ENCODE measurements around the gene PRPF40A. TPM values are rescaled to one million over a fixed set of nuclear protein-coding genes. Genes with fewer than 3 reads are reported as not detected.

Gene PRPF40A
- total and polyA plus RNA-seq, 2 experiments from 2014 or later, result 254 to 261 TPM

DNA sequence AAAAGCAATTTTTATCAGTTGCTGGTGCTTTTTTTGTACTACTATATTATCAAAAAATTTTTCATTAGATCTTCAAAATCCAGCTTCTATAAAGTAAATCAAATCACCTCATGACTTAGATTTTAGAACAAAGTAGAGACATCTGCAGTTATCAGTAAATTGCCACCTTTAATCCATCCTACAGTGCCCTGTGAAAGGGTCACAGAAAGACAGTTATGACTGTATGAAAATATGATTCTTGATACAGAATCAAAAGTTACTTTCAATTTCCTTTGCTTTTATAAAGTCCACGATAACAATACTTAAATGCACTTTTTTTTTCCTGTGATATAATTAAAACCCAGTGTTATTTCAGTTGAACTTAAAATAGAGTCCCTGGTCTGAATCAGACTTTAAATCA lies 61.4 kb downstream of the PRPF40A start:
- H3K27me3 ChIP-seq (ENCODE audit: insufficient read depth), result no peaks in the 10 kb centered on the region
- TF ChIP-seq, protein P1, sequence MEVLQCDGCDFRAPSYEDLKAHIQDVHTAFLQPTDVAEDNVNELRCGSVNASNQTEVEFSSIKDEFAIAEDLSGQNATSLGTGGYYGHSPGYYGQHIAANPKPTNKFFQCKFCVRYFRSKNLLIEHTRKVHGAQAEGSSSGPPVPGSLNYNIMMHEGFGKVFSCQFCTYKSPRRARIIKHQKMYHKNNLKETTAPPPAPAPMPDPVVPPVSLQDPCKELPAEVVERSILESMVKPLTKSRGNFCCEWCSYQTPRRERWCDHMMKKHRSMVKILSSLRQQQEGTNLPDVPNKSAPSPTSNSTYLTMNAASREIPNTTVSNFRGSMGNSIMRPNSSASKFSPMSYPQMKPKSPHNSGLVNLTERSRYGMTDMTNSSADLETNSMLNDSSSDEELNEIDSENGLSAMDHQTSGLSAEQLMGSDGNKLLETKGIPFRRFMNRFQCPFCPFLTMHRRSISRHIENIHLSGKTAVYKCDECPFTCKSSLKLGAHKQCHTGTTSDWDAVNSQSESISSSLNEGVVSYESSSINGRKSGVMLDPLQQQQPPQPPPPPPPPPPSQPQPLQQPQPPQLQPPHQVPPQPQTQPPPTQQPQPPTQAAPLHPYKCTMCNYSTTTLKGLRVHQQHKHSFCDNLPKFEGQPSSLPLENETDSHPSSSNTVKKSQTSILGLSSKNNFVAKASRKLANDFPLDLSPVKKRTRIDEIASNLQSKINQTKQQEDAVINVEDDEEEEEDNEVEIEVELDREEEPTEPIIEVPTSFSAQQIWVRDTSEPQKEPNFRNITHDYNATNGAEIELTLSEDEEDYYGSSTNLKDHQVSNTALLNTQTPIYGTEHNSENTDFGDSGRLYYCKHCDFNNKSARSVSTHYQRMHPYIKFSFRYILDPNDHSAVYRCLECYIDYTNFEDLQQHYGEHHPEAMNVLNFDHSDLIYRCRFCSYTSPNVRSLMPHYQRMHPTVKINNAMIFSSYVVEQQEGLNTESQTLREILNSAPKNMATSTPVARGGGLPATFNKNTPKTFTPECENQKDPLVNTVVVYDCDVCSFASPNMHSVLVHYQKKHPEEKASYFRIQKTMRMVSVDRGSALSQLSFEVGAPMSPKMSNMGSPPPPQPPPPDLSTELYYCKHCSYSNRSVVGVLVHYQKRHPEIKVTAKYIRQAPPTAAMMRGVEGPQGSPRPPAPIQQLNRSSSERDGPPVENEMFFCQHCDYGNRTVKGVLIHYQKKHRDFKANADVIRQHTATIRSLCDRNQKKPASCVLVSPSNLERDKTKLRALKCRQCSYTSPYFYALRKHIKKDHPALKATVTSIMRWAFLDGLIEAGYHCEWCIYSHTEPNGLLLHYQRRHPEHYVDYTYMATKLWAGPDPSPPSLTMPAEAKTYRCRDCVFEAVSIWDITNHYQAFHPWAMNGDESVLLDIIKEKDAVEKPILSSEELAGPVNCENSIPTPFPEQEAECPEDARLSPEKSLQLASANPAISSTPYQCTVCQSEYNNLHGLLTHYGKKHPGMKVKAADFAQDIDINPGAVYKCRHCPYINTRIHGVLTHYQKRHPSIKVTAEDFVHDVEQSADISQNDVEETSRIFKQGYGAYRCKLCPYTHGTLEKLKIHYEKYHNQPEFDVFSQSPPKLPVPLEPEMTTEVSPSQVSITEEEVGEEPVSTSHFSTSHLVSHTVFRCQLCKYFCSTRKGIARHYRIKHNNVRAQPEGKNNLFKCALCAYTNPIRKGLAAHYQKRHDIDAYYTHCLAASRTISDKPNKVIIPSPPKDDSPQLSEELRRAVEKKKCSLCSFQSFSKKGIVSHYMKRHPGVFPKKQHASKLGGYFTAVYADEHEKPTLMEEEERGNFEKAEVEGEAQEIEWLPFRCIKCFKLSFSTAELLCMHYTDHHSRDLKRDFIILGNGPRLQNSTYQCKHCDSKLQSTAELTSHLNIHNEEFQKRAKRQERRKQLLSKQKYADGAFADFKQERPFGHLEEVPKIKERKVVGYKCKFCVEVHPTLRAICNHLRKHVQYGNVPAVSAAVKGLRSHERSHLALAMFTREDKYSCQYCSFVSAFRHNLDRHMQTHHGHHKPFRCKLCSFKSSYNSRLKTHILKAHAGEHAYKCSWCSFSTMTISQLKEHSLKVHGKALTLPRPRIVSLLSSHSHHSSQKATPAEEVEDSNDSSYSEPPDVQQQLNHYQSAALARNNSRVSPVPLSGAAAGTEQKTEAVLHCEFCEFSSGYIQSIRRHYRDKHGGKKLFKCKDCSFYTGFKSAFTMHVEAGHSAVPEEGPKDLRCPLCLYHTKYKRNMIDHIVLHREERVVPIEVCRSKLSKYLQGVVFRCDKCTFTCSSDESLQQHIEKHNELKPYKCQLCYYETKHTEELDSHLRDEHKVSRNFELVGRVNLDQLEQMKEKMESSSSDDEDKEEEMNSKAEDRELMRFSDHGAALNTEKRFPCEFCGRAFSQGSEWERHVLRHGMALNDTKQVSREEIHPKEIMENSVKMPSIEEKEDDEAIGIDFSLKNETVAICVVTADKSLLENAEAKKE (CRISPR knock-in tag; IDR thresholded peaks at IDR 0.05), result no peak
- TF ChIP-seq CREB1 (CRISPR knock-in tag; IDR thresholded peaks at IDR 0.05; ENCODE audit: low read depth) (no peak), ETS1 (IDR thresholded peaks at IDR 0.05) (no peak), ZNF114 (CRISPR knock-in tag; IDR thresholded peaks at IDR 0.05) (no peak), JUNB (IDR thresholded peaks at IDR 0.05; ENCODE audit: unreplicated experiment) (no peak), EZH2 (IDR thresholded peaks at IDR 0.05; ENCODE audit: low read depth, unreplicated experiment) (no peak), POLR2AphosphoS5 (IDR thresholded peaks at IDR 0.05; ENCODE audit: low read depth) (no peak), STAT1 (IDR thresholded peaks at IDR 0.05; ENCODE audit: unreplicated experiment) (no peak), EZH2phosphoT487 (IDR thresholded peaks at IDR 0.05; ENCODE audit: unreplicated experiment) (no peak), NANOG (IDR thresholded peaks at IDR 0.05; ENCODE audit: borderline replicate concordance) (no peak), ZNF331 (CRISPR knock-in tag; IDR thresholded peaks at IDR 0.05; ENCODE audit: low read depth) (no peak)
- TF ChIP-seq, protein P2, sequence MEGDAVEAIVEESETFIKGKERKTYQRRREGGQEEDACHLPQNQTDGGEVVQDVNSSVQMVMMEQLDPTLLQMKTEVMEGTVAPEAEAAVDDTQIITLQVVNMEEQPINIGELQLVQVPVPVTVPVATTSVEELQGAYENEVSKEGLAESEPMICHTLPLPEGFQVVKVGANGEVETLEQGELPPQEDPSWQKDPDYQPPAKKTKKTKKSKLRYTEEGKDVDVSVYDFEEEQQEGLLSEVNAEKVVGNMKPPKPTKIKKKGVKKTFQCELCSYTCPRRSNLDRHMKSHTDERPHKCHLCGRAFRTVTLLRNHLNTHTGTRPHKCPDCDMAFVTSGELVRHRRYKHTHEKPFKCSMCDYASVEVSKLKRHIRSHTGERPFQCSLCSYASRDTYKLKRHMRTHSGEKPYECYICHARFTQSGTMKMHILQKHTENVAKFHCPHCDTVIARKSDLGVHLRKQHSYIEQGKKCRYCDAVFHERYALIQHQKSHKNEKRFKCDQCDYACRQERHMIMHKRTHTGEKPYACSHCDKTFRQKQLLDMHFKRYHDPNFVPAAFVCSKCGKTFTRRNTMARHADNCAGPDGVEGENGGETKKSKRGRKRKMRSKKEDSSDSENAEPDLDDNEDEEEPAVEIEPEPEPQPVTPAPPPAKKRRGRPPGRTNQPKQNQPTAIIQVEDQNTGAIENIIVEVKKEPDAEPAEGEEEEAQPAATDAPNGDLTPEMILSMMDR (conservative IDR thresholded peaks at IDR 0.05; ENCODE audit: low read depth in 2 of 2), result no peak
- TF ChIP-seq, protein P3, sequence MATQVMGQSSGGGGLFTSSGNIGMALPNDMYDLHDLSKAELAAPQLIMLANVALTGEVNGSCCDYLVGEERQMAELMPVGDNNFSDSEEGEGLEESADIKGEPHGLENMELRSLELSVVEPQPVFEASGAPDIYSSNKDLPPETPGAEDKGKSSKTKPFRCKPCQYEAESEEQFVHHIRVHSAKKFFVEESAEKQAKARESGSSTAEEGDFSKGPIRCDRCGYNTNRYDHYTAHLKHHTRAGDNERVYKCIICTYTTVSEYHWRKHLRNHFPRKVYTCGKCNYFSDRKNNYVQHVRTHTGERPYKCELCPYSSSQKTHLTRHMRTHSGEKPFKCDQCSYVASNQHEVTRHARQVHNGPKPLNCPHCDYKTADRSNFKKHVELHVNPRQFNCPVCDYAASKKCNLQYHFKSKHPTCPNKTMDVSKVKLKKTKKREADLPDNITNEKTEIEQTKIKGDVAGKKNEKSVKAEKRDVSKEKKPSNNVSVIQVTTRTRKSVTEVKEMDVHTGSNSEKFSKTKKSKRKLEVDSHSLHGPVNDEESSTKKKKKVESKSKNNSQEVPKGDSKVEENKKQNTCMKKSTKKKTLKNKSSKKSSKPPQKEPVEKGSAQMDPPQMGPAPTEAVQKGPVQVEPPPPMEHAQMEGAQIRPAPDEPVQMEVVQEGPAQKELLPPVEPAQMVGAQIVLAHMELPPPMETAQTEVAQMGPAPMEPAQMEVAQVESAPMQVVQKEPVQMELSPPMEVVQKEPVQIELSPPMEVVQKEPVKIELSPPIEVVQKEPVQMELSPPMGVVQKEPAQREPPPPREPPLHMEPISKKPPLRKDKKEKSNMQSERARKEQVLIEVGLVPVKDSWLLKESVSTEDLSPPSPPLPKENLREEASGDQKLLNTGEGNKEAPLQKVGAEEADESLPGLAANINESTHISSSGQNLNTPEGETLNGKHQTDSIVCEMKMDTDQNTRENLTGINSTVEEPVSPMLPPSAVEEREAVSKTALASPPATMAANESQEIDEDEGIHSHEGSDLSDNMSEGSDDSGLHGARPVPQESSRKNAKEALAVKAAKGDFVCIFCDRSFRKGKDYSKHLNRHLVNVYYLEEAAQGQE (IDR thresholded peaks at IDR 0.05; ENCODE audit: unreplicated experiment), result no peak
- Mint-ChIP-seq H3K27ac (no peak overlapping the region), H3K27me3 (ENCODE audit: insufficient read depth, low read depth, poor library complexity) (peaks cover 4% of the 10 kb centered on the region), H3K4me3 (no peak overlapping the region), H3K9me3 (no peaks in the 10 kb centered on the region), H3K36me3 (ENCODE audit: low read depth) (peaks cover 67% of the 10 kb centered on the region), H3K4me1 (peaks cover 2% of the 10 kb centered on the region; the same call in 1 of the 3 replicates)
- H4K20me1 ChIP-seq (replicated peaks; ENCODE audit: insufficient read depth), result 0 out of 2 replicates have a peak, but pooled peaks cover 3% of the 10 kb centered on the region
- H3K4me1 ChIP-seq (ENCODE audit: insufficient read depth), result no peaks in the 10 kb centered on the region
- no peaks in the 10 kb centered on the region for H3F3A ChIP-seq (replicated peaks; ENCODE audit: low read depth)
- no peaks in the 10 kb centered on the region for H3K9me2 ChIP-seq (ENCODE audit: insufficient read depth)
- H2AFZ ChIP-seq, result no peak overlapping the region
- no peaks in the 10 kb centered on the region for H3K79me2 ChIP-seq (replicated peaks; ENCODE audit: insufficient read depth)
- H3K4me2 ChIP-seq, result no peak overlapping the region
- H3K36me3 ChIP-seq (ENCODE audit: insufficient read depth), result peaks cover 61% of the 10 kb centered on the region
- ATAC-seq (no peak), DNase-seq (ENCODE audit: low spot score) (no peak)
- H3K4me3 ChIP-seq, result no peak overlapping the region
- no peak overlapping the region for H3K27ac ChIP-seq (ENCODE audit: low read depth)
